GM23338 (cell line): Measurements from ENCODE around the gene MAP3K5. TPM values are rescaled to one million over a fixed set of nuclear protein-coding genes. Genes with fewer than 3 reads are reported as not detected.

Experiments
- ATAC-seq: fragments of 200-7000 bp; cut with Tn5 transposase; 3 replicates; pipeline ENCODE4 v1.9.1; 2020
- DNase-seq: peaks from one replicate; pipeline ENCODE4 v3.0.0-alpha.2; 2015; ENCODE audit warnings: low spot score
- H2AFZ ChIP-seq: fragments of 200-600 bp; sonication (generic); 2 replicates; pipeline ENCODE4 v1.8.0; 2016; ENCODE audit warnings: antibody characterized with exemption, mild to moderate bottlenecking, moderate library complexity
- H3F3A ChIP-seq: fragments of 200-600 bp; sonication (generic); replicated peaks from 2 replicates; pipeline ENCODE4 v1.8.0; 2017; ENCODE audit warnings: antibody characterized with exemption, mixed run types, low read depth
- H3K27ac ChIP-seq: fragments of 200-600 bp; sonication (generic); 2 replicates; pipeline ENCODE4 v1.6.1; 2016; ENCODE audit warnings: low read depth
- H3K27me3 ChIP-seq: fragments of 200-600 bp; sonication (generic); 2 replicates; pipeline ENCODE4 v1.8.0; 2016; ENCODE audit warnings: mild to moderate bottlenecking, mixed run types, moderate library complexity; ENCODE audit not compliant: insufficient read depth
- H3K36me3 ChIP-seq: fragments of 200-600 bp; sonication (generic); 2 replicates; pipeline ENCODE4 v1.8.0; 2016; ENCODE audit warnings: mild to moderate bottlenecking; ENCODE audit not compliant: insufficient read depth
- H3K4me1 ChIP-seq: fragments of 200-600 bp; sonication (generic); 2 replicates; pipeline ENCODE4 v1.8.0; 2016; ENCODE audit warnings: mild to moderate bottlenecking, moderate library complexity; ENCODE audit not compliant: insufficient read depth
- H3K4me2 ChIP-seq: fragments of 200-600 bp; sonication (generic); 2 replicates; pipeline ENCODE4 v1.7.1; 2017; ENCODE audit warnings: mixed run types
- H3K4me3 ChIP-seq: fragments of 200-600 bp; sonication (generic); 2 replicates; pipeline ENCODE4 v1.6.1; 2016; ENCODE audit warnings: mixed run types
- H3K79me2 ChIP-seq: fragments of 200-600 bp; sonication (generic); replicated peaks from 2 replicates; pipeline ENCODE4 v1.8.0; 2017; ENCODE audit warnings: mild to moderate bottlenecking; ENCODE audit not compliant: insufficient read depth
- H3K9me2 ChIP-seq: fragments of 200-600 bp; sonication (generic); 2 replicates; pipeline ENCODE4 v1.8.0; 2017; ENCODE audit not compliant: insufficient read depth
- H4K20me1 ChIP-seq: fragments of 200-600 bp; sonication (generic); replicated peaks from 2 replicates; pipeline ENCODE4 v1.8.0; 2017; ENCODE audit warnings: mild to moderate bottlenecking; ENCODE audit not compliant: insufficient read depth
- H3K27ac Mint-ChIP-seq: 2 replicates; pipeline ENCODE4 v1.8.0; 2020; ENCODE audit warnings: inconsistent platforms, mild to moderate bottlenecking, moderate library complexity, mixed read lengths
- H3K27me3 Mint-ChIP-seq: 3 replicates; pipeline ENCODE4 v1.8.0; 2022; ENCODE audit warnings: low read depth, mild to moderate bottlenecking, moderate library complexity, mixed read lengths, inconsistent platforms; ENCODE audit not compliant: insufficient read depth, poor library complexity
- H3K36me3 Mint-ChIP-seq: 3 replicates; pipeline ENCODE4 v1.8.0; 2021; ENCODE audit warnings: low read depth, mild to moderate bottlenecking, inconsistent platforms, moderate library complexity, mixed read lengths
- H3K4me1 Mint-ChIP-seq: 3 replicates; pipeline ENCODE4 v1.8.0; 2020; ENCODE audit warnings: mild to moderate bottlenecking, inconsistent platforms, mixed read lengths
- H3K4me3 Mint-ChIP-seq: 3 replicates; pipeline ENCODE4 v1.8.0; 2021; ENCODE audit warnings: moderate library complexity, mild to moderate bottlenecking, inconsistent platforms, mixed read lengths
- H3K9me3 Mint-ChIP-seq: 3 replicates; pipeline ENCODE4 v1.8.0; 2020; ENCODE audit warnings: moderate library complexity, mild to moderate bottlenecking, inconsistent platforms, mixed read lengths
- CREB1 ChIP-seq: fragments of 250-450 bp; sonication (Bioruptor Pico); IDR thresholded peaks from 2 replicates; pipeline ENCODE4 v1.5.0; 2020; ENCODE audit warnings: low read depth, mild to moderate bottlenecking, moderate library complexity
- CTCF ChIP-seq, 2 experiments: fragments of 200-600 bp in 1 of 2; sonication (generic) in 1 of 2; conservative IDR thresholded peaks; 2 replicates each; pipeline versions ENCODE4 v1.5.1 to v1.6.1; 2016 to 2017; ENCODE audit warnings: antibody characterized with exemption in 2 of 2, low read depth in 2 of 2, mild to moderate bottlenecking in 2 of 2, moderate library complexity in 1 of 2
- NANOG ChIP-seq: IDR thresholded peaks from 2 replicates; pipeline ENCODE4 v1.6.1; 2016; ENCODE audit warnings: antibody characterized with exemption, borderline replicate concordance
- REST ChIP-seq: IDR thresholded peaks from one replicate; pipeline ENCODE4 v1.6.1; 2018; ENCODE audit warnings: antibody characterized with exemption; ENCODE audit not compliant: unreplicated experiment
- ZNF114 ChIP-seq: fragments of 250-450 bp; sonication (Bioruptor Pico); IDR thresholded peaks from 2 replicates; pipeline ENCODE4 v1.5.0; 2020; ENCODE audit warnings: mild to moderate bottlenecking, moderate library complexity
- ZNF462 ChIP-seq: fragments of 250-450 bp; sonication (Bioruptor Pico); IDR thresholded peaks from 2 replicates; pipeline ENCODE4 v1.5.0; 2020; ENCODE audit warnings: mild to moderate bottlenecking, moderate library complexity
- polyA plus RNA-seq: library from polyadenylated mRNA; unstranded; fragments of >200 nt; fragmentation: Nextera tagmentation; extraction: Ambion mirVana; gene quantifications from 2 replicates; pipeline ENCODE4 v1.2.1, GENCODE V29; 2016
- total RNA-seq: library from RNA; depleted of rRNA; stranded (reverse); fragments of >200 nt; shearing (Covaris generic); gene quantifications from 2 replicates; pipeline ENCODE4 v1.2.3, GENCODE V29; 2014
- TF ChIP-seq, protein P1 (sequence below): IDR thresholded peaks from 2 replicates; pipeline ENCODE4 v1.6.1; 2016; ENCODE audit warnings: antibody characterized with exemption

Gene MAP3K5
- total and polyA plus RNA-seq, 2 experiments from 2014 or later = 0.76 to 2.8 TPM

GRCh38 chr6:136608991-136609390 lies 183.3 kb downstream of the MAP3K5 start:
- no peak overlapping the region for H3K4me3 Mint-ChIP-seq
- H3K4me1 Mint-ChIP-seq = peaks cover 30% of the 10 kb centered on the region
- TF ChIP-seq CREB1 (CRISPR knock-in tag) (no peak), CTCF (conservative IDR thresholded peaks at IDR 0.05; ENCODE audit: low read depth in 2 of 2) (no peak), ZNF114 (CRISPR knock-in tag) (no peak), NANOG (no peak)
- TF ChIP-seq, protein P1, sequence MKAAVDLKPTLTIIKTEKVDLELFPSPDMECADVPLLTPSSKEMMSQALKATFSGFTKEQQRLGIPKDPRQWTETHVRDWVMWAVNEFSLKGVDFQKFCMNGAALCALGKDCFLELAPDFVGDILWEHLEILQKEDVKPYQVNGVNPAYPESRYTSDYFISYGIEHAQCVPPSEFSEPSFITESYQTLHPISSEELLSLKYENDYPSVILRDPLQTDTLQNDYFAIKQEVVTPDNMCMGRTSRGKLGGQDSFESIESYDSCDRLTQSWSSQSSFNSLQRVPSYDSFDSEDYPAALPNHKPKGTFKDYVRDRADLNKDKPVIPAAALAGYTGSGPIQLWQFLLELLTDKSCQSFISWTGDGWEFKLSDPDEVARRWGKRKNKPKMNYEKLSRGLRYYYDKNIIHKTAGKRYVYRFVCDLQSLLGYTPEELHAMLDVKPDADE = no peak
- ATAC-seq (no peak), DNase-seq (no peak)
- no peaks in the 10 kb centered on the region for H3K27me3 ChIP-seq
- H3K79me2 ChIP-seq = no peaks in the 10 kb centered on the region
- peaks cover 9% of the 10 kb centered on the region for H3K27me3 Mint-ChIP-seq
- H2AFZ ChIP-seq = no peak overlapping the region
- H3F3A ChIP-seq = no peaks in the 10 kb centered on the region
- H3K4me3 ChIP-seq = no peak overlapping the region
- no peak overlapping the region for H3K27ac ChIP-seq
- H3K36me3 ChIP-seq = no peaks in the 10 kb centered on the region
- H3K4me2 ChIP-seq = no peak overlapping the region
- no peaks in the 10 kb centered on the region for H3K9me2 ChIP-seq
- H4K20me1 ChIP-seq = no peaks in the 10 kb centered on the region
- H3K36me3 Mint-ChIP-seq = no peaks in the 10 kb centered on the region; the same call in 2 of the 3 replicates
- H3K4me1 ChIP-seq = peaks cover 33% of the 10 kb centered on the region
- no peaks in the 10 kb centered on the region for H3K9me3 Mint-ChIP-seq
- no peak overlapping the region for H3K27ac Mint-ChIP-seq

DNA sequence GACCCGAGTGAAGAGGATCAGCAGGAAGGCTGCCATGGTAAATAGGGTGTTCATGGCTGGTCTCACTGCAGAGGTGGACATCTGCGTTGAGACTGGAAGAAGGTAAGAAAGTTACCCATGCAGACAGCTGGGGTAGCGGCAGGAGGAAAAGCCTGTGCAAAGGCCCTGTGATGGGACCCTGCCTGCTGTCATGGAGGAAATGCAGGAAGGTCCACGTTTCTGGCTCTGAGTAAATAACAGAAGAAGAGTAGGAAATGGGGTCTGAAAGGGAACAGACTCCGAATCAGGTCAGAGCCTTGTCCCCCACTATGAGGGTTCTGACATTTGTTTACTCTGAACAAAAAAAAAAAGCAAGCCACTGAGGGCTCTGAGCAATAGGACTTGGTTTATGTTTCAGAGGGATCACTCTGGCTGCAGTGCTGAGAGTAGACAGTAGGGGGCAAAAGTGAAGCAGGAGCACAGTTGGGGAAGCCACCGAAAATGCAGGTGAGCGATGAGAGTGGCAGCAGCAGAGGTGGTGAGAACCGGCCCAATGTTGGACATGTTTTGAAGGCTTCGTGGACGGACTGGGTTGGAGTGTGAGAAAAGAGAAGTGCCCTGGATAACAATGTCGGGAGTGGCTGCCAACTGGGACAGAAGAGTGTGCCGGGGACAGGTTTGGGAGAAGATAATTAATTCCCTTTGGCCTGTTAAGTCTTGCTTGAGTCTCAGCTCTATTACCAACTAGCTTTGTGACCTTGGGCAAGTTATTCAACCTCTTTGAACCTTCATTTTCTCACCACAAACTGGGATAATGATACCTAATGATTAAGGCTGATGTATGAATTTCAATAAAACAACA lies 184.1 kb downstream of the MAP3K5 start:
- Histone ChIP-seq H4K20me1 (no peaks in the 10 kb centered on the region), H3F3A (no peaks in the 10 kb centered on the region), H3K27ac (no peak overlapping the region), H3K27me3 (no peaks in the 10 kb centered on the region), H2AFZ (no peak overlapping the region), H3K4me3 (no peak overlapping the region), H3K4me1 (peaks cover 25% of the 10 kb centered on the region), H3K4me2 (no peak overlapping the region), H3K36me3 (no peaks in the 10 kb centered on the region), H3K79me2 (no peaks in the 10 kb centered on the region), H3K9me2 (no peaks in the 10 kb centered on the region)
- H3K27me3 Mint-ChIP-seq = peaks cover 11% of the 10 kb centered on the region
- H3K4me3 Mint-ChIP-seq = no peak overlapping the region
- no peaks in the 10 kb centered on the region for H3K9me3 Mint-ChIP-seq
- H3K36me3 Mint-ChIP-seq = no peaks in the 10 kb centered on the region; the same call in 2 of the 3 replicates
- H3K27ac Mint-ChIP-seq = no peak overlapping the region
- peak; percentile 88 for ATAC-seq
- peaks cover 22% of the 10 kb centered on the region for H3K4me1 Mint-ChIP-seq
- peak; percentile 90 for DNase-seq
- TF ChIP-seq CREB1 (CRISPR knock-in tag) = no peak
- TF ChIP-seq REST = no peak
- 0 out of 2 replicates have a peak, but pooled peaks have one; percentile 29 for TF ChIP-seq ZNF462 (CRISPR knock-in tag)
